Activated T-cell treated with anti-CD3 and anti-CD28 coated beads, Interleukin-2, amount 50 U/mL, for 48 hours (primary cell): ENCODE data around the gene IL17RE.
"Not testable (repeated sequence)": the region's sequence is repeated elsewhere in the genome, so short reads cannot be mapped to it uniquely, and the experiment has no call there.

Experiments
- DNase-seq, 2 experiments: peaks; one replicate each; pipeline ENCODE4 v3.0.0-alpha.2; 2020

The IL17RE gene

DNA sequence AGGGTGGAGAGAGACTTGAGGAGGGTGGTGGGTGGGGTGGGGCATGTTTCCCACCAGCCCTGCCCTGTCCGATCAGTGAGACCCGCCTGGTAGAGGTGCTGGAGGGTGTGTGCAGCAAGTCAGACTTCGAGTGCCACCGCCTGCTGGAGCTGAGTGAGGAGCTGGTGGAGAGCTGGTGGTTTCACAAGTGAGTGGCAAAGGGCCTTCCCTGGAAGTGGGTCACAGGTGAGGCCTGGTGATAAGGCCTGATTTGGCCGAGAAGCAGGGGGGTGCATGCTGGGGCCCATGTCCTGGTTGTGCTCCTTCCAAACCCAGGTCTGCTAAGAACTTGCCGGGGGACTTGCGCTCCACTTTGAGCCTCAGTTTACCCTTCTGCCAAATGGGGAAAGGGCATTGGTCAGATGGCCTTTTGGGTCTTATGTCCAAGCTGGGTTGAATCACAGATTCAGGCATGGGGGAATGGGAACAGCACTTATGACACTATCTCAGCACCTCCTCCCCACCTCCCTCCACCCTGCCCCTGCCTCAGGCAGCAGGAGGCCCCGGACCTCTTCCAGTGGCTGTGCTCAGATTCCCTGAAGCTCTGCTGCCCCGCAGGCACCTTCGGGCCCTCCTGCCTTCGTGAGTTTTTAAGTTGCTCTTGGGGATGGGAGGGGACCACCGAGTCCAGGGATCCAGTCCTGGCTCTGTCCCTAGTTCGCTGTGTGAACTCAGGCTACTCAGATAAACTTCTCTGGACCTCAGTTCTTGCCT lies 35.0 kb downstream of the IL17RE start:
- DNase-seq = no peak

DNA sequence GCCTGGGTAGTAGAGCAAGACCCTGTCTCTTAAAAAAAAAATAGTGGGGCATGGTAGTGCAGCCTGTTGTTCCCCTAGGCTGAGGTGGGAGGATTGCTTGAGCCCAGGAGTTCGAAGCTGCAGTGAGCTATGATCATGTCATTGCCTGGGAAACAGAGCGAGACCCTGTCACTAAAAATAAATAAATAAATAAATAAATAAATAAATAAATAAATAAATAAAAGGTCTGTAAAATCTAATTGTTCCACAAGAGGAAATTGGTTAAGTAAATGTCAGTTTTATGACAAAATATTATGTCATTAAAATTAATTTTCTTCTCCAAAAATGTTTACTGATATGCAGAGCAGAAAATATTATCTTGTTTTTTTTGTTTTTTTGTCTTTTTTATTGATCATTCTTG lies 36.3 kb downstream of the IL17RE start:
- DNase-seq = no peak

DNA sequence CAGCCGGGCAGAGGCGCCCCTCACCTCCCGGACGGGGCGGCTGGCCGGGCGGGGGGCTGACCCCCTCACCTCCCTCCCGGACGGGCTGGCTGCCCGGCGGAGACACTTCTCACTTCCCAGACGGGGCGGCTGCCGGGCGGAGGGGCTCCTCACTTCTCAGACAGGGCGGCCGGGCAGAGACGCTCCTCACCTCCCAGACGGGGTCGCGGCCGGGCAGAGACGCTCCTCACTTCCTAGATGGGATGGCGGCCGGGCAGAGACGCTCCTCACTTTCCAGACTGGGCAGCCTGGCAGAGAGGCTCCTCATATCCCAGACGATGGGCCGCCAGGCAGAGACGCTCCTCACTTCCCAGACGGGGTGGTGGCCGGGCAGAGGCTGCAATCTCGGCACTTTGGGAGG lies 37.3 kb downstream of the IL17RE start:
- DNase-seq = not testable (repeated sequence)

DNA sequence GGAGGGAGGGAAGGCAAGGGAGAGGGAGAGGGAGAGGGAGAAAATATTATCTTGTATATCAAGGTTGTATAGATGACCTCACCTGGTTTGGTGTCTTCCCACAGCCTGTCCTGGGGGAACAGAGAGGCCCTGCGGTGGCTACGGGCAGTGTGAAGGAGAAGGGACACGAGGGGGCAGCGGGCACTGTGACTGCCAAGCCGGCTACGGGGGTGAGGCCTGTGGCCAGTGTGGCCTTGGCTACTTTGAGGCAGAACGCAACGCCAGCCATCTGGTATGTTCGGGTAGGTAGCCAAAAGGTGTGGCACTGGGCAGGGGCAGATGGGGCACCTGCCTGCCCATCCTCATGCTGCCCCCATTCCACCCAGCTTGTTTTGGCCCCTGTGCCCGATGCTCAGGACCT lies 38.1 kb downstream of the IL17RE start:
- DNase-seq = no peak

DNA sequence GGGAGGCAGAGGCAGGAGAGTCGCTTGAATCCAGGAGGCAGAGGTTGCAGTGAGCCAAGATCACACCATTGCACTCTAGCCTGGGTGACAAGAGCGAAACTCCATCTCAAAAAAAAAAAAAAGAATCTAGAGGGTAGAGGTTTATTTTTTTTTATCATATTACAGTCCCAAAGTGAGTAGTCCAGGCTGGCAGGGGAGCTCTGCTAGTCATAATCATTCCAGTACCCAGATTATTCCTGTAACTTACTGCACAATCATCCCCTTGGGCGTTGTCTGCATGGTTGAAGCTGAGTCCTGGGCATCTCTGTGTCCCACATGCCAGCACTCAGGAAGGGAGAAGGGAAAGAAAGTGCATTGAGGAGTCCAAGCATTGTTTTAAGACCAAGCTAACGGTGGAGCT lies 39.5 kb downstream of the IL17RE start:
- no peak for DNase-seq

DNA sequence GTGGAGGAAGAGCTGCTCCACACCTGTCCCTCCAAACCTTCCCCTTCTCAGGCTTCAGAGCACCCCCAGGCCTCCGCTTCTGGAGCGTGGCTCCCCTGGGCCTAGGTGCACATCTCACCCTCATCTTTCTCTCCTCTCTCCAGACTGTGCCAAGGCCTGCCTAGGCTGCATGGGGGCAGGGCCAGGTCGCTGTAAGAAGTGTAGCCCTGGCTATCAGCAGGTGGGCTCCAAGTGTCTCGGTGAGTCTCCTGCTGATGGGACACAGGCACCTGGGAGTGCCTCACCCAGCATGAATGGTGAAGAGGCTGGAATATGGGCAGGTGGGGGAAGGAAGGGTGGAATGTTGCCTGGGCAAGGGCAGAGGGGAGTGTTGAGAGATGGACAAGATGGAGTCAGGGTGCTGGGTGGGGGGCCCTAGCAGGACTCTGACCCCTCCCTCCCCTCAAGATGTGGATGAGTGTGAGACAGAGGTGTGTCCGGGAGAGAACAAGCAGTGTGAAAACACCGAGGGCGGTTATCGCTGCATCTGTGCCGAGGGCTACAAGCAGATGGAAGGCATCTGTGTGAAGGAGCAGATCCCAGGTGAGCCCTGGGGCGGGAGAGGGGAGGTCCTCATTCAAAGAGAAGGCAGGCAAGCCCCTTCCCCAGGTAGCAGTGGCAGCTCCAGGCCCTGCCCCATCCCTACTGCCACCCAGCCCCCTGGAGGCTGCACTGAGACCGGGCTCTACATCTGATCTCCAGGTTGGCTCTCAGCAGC lies 40.5 kb downstream of the IL17RE start:
- no peak for DNase-seq

DNA sequence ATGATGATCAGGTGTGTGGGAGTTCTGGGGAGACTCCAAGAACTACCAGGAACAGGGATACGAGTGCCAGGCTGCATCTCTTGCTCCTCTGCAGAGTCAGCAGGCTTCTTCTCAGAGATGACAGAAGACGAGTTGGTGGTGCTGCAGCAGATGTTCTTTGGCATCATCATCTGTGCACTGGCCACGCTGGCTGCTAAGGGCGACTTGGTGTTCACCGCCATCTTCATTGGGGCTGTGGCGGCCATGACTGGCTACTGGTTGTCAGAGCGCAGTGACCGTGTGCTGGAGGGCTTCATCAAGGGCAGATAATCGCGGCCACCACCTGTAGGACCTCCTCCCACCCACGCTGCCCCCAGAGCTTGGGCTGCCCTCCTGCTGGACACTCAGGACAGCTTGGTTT lies 41.6 kb downstream of the IL17RE start:
- no peak for DNase-seq

DNA sequence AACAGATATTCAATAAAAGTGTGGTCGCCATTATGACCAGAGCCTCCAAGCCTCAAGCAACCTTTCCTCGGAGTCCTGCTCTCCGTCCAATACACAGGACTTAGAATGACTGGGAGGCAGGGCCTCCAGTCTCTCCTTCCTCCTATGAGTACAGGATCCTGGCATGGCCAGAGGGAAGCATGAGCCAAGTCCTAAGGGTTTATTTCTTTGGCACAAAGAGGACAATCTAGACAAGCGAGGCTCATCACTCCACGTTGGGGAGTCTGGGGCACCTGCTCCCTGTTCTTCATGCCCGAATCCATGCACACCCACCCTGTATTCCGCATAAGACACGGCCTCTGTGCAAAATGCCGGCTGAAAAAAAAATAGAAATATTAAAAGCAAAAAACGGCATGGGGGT lies 42.7 kb downstream of the IL17RE start:
- no peak for DNase-seq

DNA sequence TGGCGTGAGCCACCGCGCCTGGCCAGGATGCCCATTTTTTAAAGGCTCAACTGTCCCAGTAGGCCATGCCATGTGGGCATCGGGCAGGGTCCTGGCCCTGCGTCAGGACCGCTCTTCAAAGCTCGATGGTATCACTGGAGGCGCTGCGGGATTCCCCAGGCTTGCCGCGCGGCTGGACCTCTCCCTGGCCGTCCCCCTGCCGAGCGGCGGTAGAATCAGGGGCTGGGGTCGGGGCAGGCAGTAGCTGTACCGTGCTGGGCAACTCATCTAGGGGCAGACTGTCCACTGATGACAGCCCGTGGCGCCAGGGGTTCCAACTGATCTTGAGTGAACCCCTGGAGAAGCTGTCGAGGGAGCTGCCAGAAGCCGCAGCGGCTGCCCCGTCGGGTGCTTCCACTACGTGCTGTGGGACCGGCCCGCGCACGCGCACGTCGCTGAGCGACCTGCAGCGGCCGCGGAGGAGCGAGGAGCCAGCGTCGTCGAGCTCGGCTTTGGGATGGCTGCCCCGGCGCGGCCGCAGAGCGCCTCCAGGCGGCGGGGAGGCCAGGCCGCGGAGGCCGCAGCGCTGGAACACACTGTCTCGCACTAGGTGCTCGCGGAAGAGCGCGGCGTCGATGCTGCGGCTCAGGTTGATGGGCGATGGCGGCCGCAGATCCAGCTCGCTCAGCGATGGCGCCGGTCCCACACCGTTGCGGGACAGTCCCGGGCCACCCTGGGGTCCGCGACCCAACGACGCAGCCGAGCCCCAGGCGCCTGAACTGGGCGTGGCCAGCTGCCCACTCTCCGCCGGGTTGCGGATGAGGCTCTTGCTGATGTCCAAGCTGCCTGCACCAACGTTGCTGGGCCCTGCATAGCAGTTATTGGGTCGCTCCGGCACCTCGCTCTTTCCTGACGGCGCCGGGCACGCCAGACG lies 43.7 kb downstream of the IL17RE start:
- DNase-seq = peak; percentile 86 to 89

DNA sequence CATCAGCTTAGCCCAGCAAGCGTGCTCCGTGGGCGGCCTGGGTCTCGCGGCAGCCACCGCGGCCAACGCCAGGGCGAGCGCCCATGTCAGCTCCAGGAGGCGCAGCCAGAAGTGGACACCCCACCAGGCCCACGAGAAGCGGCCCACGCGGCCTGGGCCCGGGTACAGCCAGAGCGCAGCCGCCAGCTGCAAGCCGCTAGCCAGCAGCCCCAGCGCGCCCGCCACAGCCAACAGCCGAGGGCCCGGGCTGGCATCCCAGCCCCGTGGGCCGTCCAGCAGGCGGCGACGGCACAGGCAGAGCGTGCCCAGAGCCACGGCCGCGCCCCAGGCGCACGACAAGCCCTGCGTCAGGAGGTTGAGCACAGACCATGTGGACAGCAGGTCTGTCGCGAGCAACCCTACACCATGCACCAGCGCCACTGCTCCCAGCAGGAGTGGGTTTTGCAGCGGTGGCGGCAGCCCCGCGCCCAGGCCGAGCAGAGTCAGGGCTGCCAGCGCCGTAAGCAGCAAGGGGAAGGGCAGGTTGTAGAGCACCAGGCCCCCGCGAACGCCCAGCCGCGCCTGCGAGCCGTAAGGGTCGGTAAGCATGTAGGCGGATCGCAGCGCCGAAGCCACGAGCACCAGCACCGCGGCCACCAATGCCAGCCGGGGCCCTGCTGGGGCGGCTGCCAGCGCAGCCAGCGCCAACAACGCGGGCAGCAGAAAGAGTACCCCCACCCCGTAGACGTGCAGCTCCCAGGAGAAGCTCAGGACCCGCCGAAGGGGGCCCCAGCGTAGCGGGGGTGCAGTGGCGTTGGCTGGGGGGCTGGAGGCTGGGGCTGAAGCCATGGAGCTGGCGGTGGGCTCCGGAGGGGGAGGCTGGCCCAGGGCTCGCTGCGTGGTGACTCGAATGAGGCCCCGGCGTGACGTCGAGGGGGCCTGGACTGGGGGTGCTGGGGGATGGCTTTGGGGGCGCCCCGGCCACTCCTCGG lies 44.7 kb downstream of the IL17RE start:
- DNase-seq = no peak

DNA sequence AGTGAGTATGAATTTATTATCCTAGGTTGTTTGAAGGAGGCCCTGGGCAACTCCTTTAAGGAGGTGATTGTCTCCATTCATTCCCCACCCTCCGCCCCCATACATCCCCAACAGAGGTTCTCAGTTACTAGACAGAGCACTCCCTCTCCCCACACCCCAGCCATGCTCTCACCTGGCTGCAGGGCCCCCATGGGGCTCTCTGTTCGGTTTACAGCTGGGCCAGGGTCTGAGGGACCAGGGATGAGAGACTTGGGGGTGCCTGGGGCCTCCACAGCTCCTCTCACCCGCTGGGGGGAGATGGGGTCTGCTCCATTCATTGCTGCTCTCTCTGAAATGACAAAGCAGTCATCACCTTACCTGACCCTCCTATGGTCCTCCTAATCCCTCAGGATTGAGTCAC lies 45.9 kb downstream of the IL17RE start:
- DNase-seq = no peak

DNA sequence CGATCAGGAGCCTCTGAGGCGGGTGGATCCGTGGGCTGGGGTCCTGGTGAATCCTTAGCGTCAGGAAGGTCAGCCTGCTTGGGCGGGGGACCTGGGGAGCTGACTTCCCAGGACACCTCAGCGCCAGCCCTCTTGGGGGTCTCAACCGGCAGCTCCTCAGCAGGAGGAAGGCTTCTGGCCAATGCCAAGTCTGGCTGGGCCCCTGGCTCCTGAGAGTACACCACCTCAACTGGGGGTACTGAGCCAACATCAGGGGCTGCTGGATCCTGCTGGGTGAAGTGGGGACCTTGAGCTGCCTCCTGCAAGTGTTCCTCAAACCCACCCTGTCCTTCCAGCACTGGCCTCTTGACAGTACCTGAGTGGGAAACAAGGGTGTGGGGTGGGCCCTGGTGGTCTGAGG lies 46.5 kb downstream of the IL17RE start:
- no peak for DNase-seq

DNA sequence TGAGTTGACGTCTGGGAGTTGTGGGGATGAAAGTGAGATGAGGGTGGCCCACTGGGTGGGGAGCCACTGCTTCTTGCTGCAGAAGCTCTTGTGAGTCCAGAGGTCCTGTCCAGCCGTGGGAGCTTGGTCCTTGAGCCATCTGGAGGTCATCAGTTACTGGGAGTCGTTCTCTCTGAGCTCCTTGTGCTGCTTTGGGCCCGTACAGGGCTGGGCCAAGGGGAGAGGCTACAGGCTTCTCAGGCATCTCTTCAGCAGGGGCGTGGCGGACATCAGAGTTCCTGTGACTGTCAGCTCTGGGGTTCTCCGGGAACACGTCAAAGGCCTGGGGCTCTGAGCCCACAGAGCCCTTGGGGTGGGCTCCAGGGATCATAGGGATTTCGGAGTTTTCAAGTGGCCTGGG lies 47.0 kb downstream of the IL17RE start:
- DNase-seq = no peak

DNA sequence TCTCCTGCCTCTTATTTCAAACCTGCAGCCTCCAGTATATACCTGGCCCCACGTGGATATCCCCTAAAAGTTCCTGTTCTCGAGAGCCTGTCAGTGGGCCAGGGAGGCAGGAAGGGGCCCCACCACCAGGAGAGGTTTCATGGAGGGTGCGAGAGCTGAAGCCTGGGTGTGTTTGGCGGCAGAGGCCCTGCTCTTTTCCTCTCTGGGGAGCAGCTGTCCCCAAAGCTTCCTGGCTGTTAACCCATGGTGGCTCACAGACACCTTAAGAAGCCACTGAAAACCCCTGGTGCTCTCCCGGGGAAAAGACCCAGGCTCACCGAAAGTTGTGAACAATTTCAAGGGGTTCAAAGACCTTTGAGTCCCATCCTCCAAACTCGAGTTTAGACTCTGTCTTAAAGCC lies 48.5 kb downstream of the IL17RE start:
- DNase-seq = peak; percentile 36 to 45

DNA sequence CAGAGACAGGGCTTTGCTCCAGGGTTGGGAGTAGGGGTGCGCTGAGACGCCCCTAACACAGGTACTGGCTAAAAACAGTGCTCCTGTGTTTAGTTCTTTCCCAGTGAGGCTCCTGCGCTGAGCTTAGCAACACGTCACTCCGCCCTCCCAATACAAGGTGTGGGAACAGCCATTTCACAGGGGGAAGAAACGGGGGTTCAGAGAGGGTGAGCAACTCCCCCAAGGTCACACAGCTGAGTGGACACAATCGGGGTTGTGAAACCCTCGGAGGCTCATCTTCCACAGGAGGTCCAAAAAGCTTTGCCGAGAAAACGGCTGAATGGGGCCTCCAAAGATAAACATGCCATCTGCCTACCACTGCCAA lies 48.9 kb downstream of the IL17RE start:
- peak; percentile 35 to 42 for DNase-seq

DNA sequence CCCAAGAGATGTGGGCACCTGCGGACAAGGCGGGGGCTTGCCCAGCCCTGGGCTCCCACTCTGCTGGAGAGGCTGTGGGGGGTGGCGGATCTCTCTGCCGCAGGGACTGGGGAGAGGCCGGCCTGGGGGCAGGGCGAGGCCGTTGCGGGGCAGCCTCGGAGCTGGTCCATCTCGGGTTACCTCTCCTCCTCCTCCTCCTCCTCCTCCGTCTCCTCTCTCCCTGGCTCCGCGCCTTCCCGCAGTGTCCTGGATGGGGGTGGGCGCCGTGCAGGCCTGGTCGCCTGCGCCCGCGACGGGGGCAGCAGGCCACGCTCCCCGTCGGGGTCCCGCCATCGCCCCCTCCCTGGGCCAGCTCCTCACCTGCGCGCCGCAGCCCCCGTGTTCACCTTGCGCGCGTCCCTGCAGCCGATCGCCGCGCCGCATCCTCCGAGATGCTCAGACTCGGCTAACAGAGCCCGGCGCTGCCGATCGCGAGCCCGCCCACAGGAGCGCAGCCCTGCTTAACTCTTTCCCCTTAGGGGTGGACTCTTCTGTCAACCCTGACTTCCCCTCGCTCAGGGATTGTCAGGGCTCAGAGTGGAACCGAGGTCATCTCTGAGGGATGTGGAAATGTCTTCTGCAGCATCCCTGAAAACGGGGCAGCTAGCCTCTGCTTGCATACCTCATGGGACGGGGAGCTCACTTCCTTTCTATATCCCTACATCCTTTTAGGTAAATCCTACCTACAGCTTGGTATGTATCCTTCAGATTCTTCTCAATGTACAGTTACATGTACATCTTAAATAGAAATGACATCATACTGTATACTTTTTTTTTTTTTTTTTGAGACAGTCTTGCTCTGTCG lies 49.5 kb downstream of the IL17RE start, which contains the start of gene PRRT3:
TSS of gene PRRT3 (minus strand) at position 447 of the 844 bp plus-strand sequence. CDS start 2,293 bp downstream, outside the sequence.
- peak; percentile 75 to 78 for DNase-seq

DNA sequence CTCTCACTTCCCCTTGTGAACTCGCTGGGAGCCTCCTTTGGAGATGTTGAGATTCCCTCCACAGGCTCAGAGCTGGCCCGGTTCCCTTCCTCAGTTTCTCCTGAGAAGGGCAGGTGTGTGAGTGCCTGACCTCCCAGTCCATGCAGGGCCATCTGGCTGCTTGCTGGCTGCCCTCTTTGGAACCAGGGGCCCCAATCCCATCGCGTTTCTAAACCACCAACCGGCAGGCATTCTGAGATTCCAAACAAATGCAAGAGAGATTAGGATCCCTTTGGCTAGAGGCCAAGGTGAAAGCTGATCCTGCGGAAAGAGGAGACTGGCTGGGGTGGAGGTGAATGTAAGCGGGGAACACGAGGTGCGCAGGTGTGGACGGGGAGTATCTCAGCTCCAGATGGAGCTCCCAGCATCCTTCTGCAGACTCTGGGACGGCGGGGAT lies 52.4 kb downstream of the IL17RE start:
- no peak for DNase-seq

DNA sequence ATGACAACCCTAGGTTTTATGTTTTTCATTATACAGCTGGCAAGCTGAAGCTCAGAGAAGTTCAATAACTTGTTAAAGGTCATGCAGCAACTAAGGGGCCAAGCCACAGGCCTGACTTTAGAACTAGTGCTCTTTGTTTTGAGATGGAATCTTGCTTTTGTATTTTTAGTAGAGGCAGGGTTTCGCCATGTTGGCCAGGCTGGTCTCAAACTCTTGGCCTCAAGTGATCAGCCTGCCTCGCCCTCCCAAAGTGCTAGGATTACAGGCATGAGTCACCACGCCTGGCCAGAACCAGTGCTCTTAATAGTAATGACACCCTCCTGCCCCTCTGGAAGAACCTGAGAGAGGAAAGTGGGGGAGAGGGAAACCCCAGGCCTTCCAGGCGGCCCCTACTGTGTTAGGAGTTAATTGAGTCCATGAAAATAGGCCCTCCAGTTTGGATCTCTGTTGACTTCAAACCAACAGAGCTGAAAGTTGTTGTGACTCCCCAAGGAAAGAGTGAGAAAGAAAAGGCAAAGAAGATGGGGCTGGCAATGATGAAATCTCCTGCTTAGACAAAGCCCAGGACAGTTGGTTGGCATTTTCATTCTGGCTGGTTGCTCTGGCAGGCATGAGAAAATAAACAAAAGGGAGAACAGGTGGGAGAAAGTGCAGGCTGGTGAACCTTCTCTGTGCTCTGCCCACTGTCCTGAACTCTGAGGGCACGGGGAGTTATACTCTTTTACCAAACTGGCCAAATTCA lies 53.1 kb downstream of the IL17RE start:
- DNase-seq = no peak

DNA sequence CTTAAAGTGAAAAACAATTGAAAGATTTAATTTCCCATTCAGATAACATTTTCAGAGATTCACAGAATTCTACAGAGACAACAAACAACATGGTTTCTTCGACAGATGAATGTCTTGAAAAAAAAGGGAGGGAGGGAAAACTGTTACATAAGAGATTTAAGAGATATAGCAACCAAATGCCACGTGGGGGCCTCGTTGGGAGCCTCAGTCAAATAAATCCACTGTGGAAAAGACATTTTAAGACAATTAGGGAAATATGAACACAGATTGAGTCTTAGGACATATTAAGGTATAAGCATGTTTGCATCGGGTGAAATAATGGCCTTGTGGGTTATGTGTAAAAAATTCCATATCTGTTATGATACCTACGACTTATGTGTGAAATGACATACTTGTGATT lies 54.6 kb downstream of the IL17RE start:
- DNase-seq = no peak

DNA sequence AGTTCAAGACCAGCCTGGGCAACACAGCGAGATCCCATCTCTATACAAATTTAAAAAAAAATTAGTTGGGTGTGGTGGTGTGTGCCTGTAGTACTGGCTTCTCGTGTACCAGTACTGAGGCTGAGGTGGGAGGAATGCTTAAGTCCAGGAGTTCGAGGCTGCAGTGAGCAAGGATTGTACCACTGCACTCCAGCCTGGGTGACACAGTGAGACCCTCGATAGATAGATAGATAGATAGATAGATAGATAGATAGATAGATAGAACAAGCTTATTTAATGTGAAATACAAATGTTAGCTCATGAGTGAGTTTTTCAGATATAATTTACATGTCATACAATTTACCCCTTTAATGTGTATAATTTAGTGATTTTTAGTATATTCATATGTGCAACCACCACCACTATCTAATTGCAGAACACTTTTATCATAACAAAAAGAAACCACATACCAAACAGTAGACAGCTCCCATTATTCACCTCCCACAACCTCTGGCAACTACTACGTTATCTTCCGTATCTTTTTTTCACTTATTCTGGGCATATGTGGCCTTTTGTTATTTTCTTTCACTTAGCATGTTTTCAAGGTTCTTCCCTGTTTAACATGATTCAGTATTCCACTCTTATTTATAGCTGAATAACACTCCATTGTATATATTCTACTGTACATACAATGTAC lies 62.7 kb downstream of the IL17RE start:
- no peak for DNase-seq
